ENCODE results near the gene PRDM11.

DNA sequence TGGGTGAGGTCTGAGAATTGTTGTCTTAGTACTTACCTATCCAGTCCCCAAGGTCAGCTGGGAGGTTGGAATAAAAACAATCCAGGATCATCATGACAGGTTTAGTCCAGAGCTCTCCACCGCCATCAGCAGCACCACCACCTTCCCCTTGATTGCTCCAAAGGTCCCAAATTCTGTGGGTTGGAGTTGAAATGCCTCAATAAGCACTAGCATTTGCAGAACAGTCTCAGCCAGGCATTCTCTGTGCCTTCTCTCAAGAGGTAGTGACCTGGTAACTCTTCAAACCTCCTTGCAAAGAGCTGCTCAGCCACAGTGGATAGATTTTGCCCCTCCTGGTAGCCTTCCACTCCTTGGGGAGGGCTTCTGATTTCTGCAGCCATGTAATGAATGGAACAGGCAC is 69.6 kb downstream of the PRDM11 start:
- TF ChIP-seq, protein P1, sequence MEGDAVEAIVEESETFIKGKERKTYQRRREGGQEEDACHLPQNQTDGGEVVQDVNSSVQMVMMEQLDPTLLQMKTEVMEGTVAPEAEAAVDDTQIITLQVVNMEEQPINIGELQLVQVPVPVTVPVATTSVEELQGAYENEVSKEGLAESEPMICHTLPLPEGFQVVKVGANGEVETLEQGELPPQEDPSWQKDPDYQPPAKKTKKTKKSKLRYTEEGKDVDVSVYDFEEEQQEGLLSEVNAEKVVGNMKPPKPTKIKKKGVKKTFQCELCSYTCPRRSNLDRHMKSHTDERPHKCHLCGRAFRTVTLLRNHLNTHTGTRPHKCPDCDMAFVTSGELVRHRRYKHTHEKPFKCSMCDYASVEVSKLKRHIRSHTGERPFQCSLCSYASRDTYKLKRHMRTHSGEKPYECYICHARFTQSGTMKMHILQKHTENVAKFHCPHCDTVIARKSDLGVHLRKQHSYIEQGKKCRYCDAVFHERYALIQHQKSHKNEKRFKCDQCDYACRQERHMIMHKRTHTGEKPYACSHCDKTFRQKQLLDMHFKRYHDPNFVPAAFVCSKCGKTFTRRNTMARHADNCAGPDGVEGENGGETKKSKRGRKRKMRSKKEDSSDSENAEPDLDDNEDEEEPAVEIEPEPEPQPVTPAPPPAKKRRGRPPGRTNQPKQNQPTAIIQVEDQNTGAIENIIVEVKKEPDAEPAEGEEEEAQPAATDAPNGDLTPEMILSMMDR (conservative IDR thresholded peaks at IDR 0.05), result no peak
- TF ChIP-seq EZH2 (IDR thresholded peaks at IDR 0.05; ENCODE audit: low read depth), result no peak

All from PC-9 (cell line).